D341Med (cell line): Measurements from ENCODE around the gene CCN5.
A peak's percentile ranks its signal among the peaks of the same experiment; 100 is the strongest.

Experiments used
- DNase-seq: peaks from one replicate; pipeline ENCODE4 v3.0.0; 2012; ENCODE audit warnings: low spot score

The CCN5 gene

GRCh38 chr20:44716309-44717106 is 1.3 kb downstream of the CCN5 start:
- DNase-seq: no peak

DNA sequence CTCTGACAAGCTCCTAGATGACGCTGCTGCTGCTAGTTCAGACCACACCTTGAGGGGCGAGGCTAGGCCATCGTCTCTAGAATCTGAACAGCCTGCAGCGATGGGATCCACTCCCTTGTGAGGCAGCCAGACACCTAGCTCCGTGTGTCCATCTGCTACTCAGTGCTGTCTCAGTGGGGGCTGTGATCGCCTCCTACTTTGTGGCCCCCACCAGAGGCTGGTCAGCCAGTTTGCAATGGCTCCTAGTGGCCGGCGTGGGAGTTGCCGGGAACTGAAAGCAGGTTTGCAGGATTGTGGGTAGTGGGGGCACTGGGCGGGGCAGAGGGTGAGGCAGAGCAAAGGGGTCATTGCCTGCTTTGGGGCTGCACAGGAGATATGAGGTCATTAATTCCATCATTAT is 2.8 kb downstream of the CCN5 start:
- DNase-seq: no peak

GRCh38 chr20:44719841-44720240 is 4.7 kb downstream of the CCN5 start:
- DNase-seq: no peak

DNA sequence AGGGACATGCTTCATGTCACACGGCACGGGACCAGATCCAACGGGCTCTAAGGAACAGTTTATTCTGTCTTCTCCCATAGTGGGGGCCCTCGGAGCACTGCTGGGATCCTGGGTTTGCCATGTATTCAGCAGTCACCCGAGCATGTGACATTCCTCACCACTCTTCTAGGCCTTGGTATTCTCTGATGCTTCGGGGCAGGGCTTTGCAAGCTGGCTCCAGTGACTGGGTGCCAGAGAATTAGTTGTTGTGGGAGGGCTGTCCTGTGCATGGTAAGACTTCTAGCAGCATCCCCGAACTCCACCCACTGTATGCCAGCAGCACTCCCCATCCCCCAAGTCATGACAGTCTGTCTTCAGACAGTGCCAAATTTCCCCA is 5.4 kb downstream of the CCN5 start:
- no peak for DNase-seq

DNA sequence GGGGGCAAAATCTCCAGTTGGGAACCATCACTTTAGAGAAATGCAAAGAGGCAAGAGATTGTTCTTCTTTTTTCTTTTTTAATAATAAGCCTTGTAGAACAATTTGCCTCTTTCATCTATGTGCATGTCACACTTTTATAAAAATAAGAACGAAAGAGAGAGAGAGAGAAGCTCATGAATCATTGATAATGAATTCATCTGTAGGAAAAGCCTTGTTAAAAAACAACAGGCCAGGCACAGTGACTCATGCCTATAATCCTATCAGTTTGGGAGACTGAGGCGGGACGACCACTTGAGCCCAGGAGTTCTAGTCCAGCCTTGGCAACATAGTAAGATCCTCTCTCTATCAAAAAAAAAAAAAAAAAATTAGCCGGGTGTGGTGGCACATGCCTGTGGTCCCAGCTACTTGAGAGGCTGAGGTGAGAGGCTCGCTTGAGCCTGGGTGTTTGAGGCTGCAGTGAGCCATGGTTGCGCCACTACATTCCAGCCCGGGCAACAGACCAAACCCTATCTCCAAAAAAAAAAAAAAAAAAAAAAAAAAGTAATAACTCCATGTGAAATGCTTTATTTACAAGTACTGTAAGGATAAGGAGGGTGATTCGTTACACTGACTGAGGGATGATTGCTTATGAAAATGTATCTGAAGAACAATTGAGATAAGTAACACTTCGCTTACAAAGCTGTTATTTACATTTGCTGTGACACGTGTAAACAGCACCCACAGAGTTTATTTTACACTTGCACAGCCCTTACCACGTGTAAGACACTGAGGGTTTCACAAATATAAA is 6.0 kb downstream of the CCN5 start:
- DNase-seq: no peak

DNA sequence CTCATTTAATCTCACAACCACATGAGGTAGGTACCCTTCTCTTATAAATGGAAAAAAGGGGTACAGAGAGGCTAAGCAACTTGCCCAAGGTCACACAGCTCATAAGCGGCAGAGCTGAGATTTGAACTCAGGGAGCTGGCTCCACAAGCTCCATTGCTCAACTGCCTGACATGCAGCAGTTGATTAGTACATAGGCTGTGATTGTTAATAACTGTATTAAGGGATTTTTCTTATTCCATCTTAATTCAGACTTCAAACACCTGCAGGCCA is 6.6 kb downstream of the CCN5 start:
- no peak for DNase-seq

GRCh38 chr20:44722990-44723389 is 7.8 kb downstream of the CCN5 start:
- DNase-seq: no peak

DNA sequence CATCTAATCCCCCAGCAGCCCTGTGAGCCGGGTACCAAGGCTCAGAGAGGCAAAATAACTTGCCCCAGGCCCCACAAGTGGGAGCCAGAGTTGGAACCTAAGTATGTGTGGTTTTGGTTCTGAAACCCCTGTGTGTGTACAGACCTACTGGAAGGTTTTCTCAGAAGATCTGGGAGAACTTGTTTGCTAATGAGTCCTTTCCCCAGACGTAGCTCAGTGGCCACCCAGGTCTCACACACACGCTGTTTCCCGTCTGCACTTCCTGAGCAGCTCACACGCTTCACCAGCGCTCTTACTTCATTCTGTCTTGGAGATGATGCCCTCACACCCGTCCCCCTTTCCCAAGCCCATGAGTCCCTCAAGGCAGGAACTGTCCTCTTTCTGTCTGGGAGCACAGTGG is 8.2 kb downstream of the CCN5 start:
- no peak for DNase-seq

- DNase-seq: no peak
Observed at GRCh38 chr20:44723798-44724362, 8.7 kb downstream of the CCN5 start.

- no peak for DNase-seq
Observed at GRCh38 chr20:44724423-44725091, 9.4 kb downstream of the CCN5 start.

GRCh38 chr20:44725837-44726236 is 10.7 kb downstream of the CCN5 start:
- DNase-seq: no peak

- no peak for DNase-seq
Observed at GRCh38 chr20:44727039-44727438, 11.9 kb downstream of the CCN5 start.

DNA sequence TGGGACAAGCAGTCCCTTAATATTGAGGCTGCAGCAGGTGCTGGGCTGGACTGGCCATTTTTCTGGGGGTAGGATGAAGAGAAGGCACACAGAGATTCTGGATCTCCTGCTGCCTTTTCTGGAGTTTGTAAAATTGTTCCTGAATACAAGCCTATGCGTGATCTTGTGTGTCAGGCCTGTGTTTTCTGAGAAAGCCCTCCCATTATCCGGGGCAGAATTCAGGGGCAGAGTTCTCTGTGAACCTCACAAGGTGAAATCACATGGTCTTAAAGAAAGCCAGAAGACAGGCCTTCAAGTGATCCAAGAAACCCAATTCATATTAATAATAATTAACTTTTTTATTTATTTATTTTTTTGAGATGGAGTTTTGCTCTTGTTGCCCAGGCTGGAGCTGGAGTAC is 12.5 kb downstream of the CCN5 start:
- DNase-seq: no peak

DNA sequence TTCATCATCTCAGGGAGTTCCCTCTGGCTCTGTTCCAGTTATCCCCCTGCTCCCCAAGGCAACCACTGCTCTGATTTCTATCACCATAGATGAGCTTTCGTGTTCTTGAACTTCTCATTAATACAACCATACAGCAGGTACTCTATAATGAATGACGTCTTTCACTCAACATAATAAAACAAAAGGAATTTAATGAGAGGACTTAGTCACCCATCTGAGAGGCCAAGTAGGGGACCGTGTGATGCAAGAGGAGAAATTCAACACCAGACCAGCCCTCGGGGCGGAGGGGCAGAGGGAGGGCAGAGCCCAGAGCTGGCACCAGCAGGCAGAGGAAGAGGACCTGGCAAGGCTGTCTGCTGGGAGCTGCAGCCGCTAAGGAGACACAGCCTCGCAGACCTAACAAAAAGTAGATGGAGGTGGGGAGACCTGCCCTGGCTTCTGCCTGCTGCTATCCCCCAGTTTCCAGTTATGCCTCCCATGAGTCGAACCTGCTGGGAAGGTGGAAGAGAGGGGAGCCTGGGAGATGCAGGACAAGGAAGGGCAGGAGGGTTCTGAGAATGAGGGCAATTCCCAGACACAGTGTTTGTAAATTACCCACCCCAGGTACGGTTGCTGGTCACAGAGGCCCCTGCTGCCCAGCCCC is 13.8 kb downstream of the CCN5 start:
- no peak for DNase-seq

DNA sequence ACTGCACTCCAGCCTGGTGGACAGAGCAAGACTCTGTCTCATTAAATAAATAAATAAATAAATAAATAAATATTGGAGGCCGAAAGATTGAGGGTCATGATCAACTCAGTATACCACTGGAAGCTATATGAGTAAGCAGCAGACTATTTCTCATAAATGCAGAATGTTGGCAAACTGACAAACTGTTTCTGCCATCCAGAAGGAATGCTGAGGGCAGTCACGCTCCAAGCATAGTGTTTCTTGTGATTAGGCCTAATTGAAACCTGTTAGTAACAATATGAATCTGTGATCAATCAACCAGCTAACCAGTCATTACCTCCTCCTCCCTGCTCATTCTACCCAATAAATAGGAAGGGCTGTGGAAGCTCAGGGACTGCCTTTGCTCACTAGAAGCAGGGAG is 15.3 kb downstream of the CCN5 start:
- DNase-seq: no peak

- DNase-seq: no peak
Observed at GRCh38 chr20:44731657-44732056, 16.5 kb downstream of the CCN5 start.

DNA sequence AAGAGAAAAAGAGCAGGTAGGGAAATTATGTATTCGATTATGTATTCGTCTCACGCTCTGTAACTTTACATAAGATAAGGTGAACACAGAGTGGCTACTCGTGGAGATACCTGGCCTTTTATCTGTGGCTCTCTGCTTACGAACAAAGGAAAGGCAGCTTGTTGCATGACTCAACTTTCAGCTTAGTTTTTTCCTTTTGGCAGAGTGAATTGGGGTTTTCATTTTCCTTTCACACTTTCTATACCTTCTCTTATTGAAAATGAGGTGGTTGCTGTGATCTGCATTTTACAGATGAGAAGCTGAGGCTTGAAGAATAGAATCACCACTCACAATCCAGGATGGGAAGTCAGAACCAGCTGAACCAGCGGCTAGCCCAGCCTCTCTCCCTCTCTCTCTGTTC is 17.2 kb downstream of the CCN5 start:
- no peak for DNase-seq

DNA sequence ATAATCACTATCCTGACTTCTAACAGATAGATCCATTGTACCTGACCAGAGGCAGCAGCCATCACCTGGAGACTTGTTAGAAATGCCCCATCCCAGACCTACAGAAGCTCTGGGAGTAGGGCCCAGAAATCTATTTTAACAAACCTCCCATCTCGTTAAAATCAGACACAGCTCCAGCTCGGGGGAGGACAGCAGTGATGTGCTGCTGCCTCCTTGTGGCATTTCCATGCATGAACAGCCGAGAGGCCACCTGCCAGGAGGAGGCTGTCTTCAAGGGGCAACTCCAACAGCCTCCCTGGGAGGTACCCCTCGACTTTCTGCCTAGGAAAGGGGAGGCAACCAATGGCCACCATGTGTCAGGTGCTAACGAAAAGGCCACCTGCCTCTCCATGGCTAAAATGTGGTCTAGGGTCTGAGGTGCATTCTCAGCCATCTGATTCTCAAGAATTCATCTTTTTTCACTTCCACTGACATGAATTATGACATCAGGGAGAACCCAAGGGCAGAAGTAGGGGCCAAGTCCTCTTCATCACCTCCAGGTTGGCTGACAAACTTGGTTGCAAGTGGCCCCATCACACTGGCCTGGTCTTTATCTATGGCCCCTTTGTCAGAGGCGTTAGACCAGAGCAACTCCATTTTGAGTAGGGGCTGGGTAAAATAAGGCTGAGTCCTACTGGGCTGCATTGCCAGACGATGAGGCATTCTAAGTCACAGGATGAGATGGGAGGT is 18.3 kb downstream of the CCN5 start:
- DNase-seq: peak; percentile 82

DNA sequence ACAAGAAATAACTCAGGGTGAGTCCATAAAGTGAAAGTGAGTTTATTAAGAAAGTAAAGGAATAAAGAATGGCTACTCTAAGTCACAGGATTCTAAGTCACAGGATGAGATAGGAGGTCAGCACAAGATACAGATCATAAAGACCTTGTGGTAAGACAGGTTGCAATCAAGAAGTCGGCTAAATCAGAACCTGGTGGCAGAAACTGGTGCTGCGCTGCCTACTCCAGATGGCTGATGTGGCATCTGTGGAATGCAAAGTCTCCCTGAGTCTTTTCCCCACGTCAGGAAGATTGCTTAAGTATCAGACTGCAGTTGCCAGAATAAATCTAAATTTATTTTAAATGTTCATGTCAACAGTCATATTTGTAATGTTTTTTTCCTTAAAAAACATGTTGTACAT is 19.8 kb downstream of the CCN5 start:
- no peak for DNase-seq

DNA sequence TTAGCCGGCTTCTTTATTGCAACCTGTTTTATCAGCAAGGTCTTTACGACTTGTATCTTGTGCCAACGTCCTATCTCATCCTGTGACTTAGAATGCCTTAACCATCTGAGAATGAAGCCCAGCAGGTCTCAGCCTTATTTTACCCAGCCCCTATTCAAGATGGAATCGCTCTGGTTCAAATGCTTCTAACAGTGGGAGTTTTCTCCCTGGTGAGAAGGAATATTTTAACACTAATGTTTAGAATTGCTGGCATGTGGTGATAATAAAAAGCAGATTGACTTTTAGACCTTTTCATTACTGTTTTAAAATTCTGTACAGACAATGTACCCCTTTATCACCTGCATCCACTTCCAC is 20.6 kb downstream of the CCN5 start:
- no peak for DNase-seq

GRCh38 chr20:44736170-44737021 is 21.2 kb downstream of the CCN5 start:
- DNase-seq: peak; percentile 62
